Hepatocyte (in vitro differentiated cells): Measurements from ENCODE around the gene LRRC1.

Source experiments
- CTCF ChIP-seq: fragments of 200-600 bp; sonication (generic); IDR thresholded peaks from 2 replicates; pipeline ENCODE4 v1.5.1; 2016; ENCODE audit warnings: antibody characterized with exemption, mild to moderate bottlenecking; ENCODE audit not compliant: poor library complexity
- EZH2 ChIP-seq: fragments of 200-600 bp; sonication (generic); IDR thresholded peaks from 2 replicates; pipeline ENCODE4 v1.6.1; 2016; ENCODE audit warnings: antibody characterized with exemption, mild to moderate bottlenecking, borderline replicate concordance
- EZH2phosphoT487 ChIP-seq: fragments of 200-600 bp; sonication (generic); IDR thresholded peaks from one replicate; pipeline ENCODE4 v1.6.1; 2018; ENCODE audit warnings: antibody characterized with exemption, mild to moderate bottlenecking, low read depth, moderate library complexity; ENCODE audit not compliant: unreplicated experiment, severe bottlenecking

- TF ChIP-seq EZH2 (no peak), CTCF (no peak), EZH2phosphoT487 (no peak)
Observed at GRCh38 chr6:53858913-53859312, 64.1 kb downstream of the LRRC1 start.
